ENCODE results near the gene CNKSR3.

CNKSR3 gene

GRCh38 chr6:154502553-154502952 is 7.9 kb downstream of the CNKSR3 start:
- DNase-seq (ENCODE audit: low spot score): no peak

- DNase-seq (ENCODE audit: low spot score): no peak
Observed at GRCh38 chr6:154501578-154501868, 9.0 kb downstream of the CNKSR3 start.

- DNase-seq (ENCODE audit: low spot score): peak; percentile 29
Observed at GRCh38 chr6:154500769-154501577, 9.5 kb downstream of the CNKSR3 start.

- DNase-seq (ENCODE audit: low spot score): no peak
Observed at GRCh38 chr6:154499855-154500589, 10.5 kb downstream of the CNKSR3 start.

- DNase-seq (ENCODE audit: low spot score): no peak
Observed at GRCh38 chr6:154498340-154498934, 12.0 kb downstream of the CNKSR3 start.

GRCh38 chr6:154496793-154497517 is 13.5 kb downstream of the CNKSR3 start:
- no peak for DNase-seq (ENCODE audit: low spot score)

GRCh38 chr6:154496186-154496585 is 14.3 kb downstream of the CNKSR3 start:
- no peak for DNase-seq (ENCODE audit: low spot score)

GRCh38 chr6:154494592-154495311 is 15.7 kb downstream of the CNKSR3 start:
- DNase-seq (ENCODE audit: low spot score): no peak

GRCh38 chr6:154491567-154492470 is 18.7 kb downstream of the CNKSR3 start:
- no peak for DNase-seq (ENCODE audit: low spot score)

- DNase-seq (ENCODE audit: low spot score): no peak
Observed at GRCh38 chr6:154489822-154490221, 20.7 kb downstream of the CNKSR3 start.

GRCh38 chr6:154488802-154489437 is 21.6 kb downstream of the CNKSR3 start:
- DNase-seq (ENCODE audit: low spot score): no peak

- no peak for DNase-seq (ENCODE audit: low spot score)
Observed at GRCh38 chr6:154488248-154488593, 22.3 kb downstream of the CNKSR3 start.

- DNase-seq (ENCODE audit: low spot score): no peak
Observed at GRCh38 chr6:154487367-154488247, 22.9 kb downstream of the CNKSR3 start.

GRCh38 chr6:154485815-154486214 is 24.7 kb downstream of the CNKSR3 start:
- no peak for DNase-seq (ENCODE audit: low spot score)

GRCh38 chr6:154484942-154485341 is 25.5 kb downstream of the CNKSR3 start:
- no peak for DNase-seq (ENCODE audit: low spot score)

GRCh38 chr6:154482858-154483257 is 27.6 kb downstream of the CNKSR3 start:
- no peak for DNase-seq (ENCODE audit: low spot score)

GRCh38 chr6:154481521-154482013 is 28.9 kb downstream of the CNKSR3 start:
- no peak for DNase-seq (ENCODE audit: low spot score)

GRCh38 chr6:154479771-154480639 is 30.5 kb downstream of the CNKSR3 start:
- DNase-seq (ENCODE audit: low spot score): no peak
